H9 (cell line): ENCODE results near the gene CORO7. TPM values are rescaled to one million over a fixed set of nuclear protein-coding genes. Genes with fewer than 3 reads are reported as not detected.

Source experiments
- DNase-seq: peaks from one replicate; pipeline ENCODE4 v3.0.0-alpha.2; 2017
- H2AFZ ChIP-seq: one replicate; pipeline ENCODE4 v1.6.1; 2013; ENCODE audit warnings: mild to moderate bottlenecking, low read length, control low read depth, moderate library complexity
- H2AK5ac ChIP-seq: 2 replicates; pipeline ENCODE4 v1.6.1; 2013; ENCODE audit warnings: low read length, control low read depth, mixed read lengths; ENCODE audit not compliant: insufficient read length
- H2BK120ac ChIP-seq: one replicate; pipeline ENCODE4 v1.6.1; 2013; ENCODE audit warnings: low read depth, mild to moderate bottlenecking, low read length, control low read depth, inconsistent platforms; ENCODE audit not compliant: poor library complexity, severe bottlenecking
- H2BK12ac ChIP-seq: 2 replicates; pipeline ENCODE4 v1.6.1; 2013; ENCODE audit warnings: low read length, control low read depth, mixed read lengths, low read depth; ENCODE audit not compliant: insufficient read length
- H2BK15ac ChIP-seq: 2 replicates; pipeline ENCODE4 v1.6.1; 2013; ENCODE audit warnings: low read depth, low read length, control low read depth
- H2BK20ac ChIP-seq: one replicate; pipeline ENCODE4 v1.6.1; 2013; ENCODE audit warnings: low read depth, mild to moderate bottlenecking, low read length, control low read depth, inconsistent platforms; ENCODE audit not compliant: poor library complexity, severe bottlenecking
- H2BK5ac ChIP-seq: 2 replicates; pipeline ENCODE4 v1.6.1; 2013; ENCODE audit warnings: low read length, control low read depth, mixed read lengths; ENCODE audit not compliant: insufficient read length
- H3K14ac ChIP-seq: 2 replicates; pipeline ENCODE4 v1.6.1; 2013; ENCODE audit warnings: low read length, control low read depth; ENCODE audit not compliant: insufficient read depth
- H3K18ac ChIP-seq: 2 replicates; pipeline ENCODE4 v1.6.1; 2013; ENCODE audit warnings: low read depth, mild to moderate bottlenecking, mixed read lengths, low read length, control low read depth; ENCODE audit not compliant: insufficient read length
- H3K23ac ChIP-seq: 2 replicates; pipeline ENCODE4 v1.6.1; 2013; ENCODE audit warnings: low read length, control low read depth, mixed read lengths, low read depth; ENCODE audit not compliant: insufficient read length
- H3K23me2 ChIP-seq: 2 replicates; pipeline ENCODE4 v1.6.1; 2013; ENCODE audit warnings: low read depth, mild to moderate bottlenecking, mixed read lengths, low read length, control low read depth; ENCODE audit not compliant: insufficient read length, poor library complexity, severe bottlenecking
- H3K27ac ChIP-seq: 2 replicates; pipeline ENCODE4 v1.5.1; 2013; ENCODE audit warnings: low read length, control low read depth, mixed read lengths, low read depth; ENCODE audit not compliant: insufficient read length
- H3K27me3 ChIP-seq: 2 replicates; pipeline ENCODE4 v1.6.1; 2013; ENCODE audit warnings: low read length, control low read depth, inconsistent platforms; ENCODE audit not compliant: insufficient read depth
- H3K4ac ChIP-seq: 2 replicates; pipeline ENCODE4 v1.6.1; 2013; ENCODE audit warnings: low read depth, mild to moderate bottlenecking, control low read depth, inconsistent platforms, low read length, moderate library complexity
- H3K4me1 ChIP-seq: 2 replicates; pipeline ENCODE4 v1.6.1; 2013; ENCODE audit warnings: low read length, control low read depth, inconsistent platforms; ENCODE audit not compliant: insufficient read depth
- H3K4me2 ChIP-seq: 2 replicates; pipeline ENCODE4 v1.6.1; 2013; ENCODE audit warnings: low read length, control low read depth, mixed read lengths; ENCODE audit not compliant: insufficient read length, insufficient read depth
- H3K56ac ChIP-seq: 2 replicates; pipeline ENCODE4 v1.6.1; 2013; ENCODE audit warnings: low read depth, mild to moderate bottlenecking, mixed read lengths, low read length, control low read depth; ENCODE audit not compliant: insufficient read length
- H3K79me1 ChIP-seq: 2 replicates; pipeline ENCODE4 v1.6.1; 2013; ENCODE audit warnings: low read depth, mild to moderate bottlenecking, moderate library complexity, low read length, control low read depth, inconsistent platforms; ENCODE audit not compliant: insufficient read depth, poor library complexity, severe bottlenecking
- H3K79me2 ChIP-seq: 2 replicates; pipeline ENCODE4 v1.6.1; 2013; ENCODE audit warnings: low read length, control low read depth, inconsistent platforms; ENCODE audit not compliant: insufficient read depth
- H3K9ac ChIP-seq: 2 replicates; pipeline ENCODE4 v1.6.1; 2013; ENCODE audit warnings: low read length, control low read depth, mixed read lengths; ENCODE audit not compliant: insufficient read length; ENCODE audit errors: extremely low read depth
- H3K9me3 ChIP-seq: one replicate; pipeline ENCODE4 v1.6.1; 2013; ENCODE audit warnings: low read depth, low read length, inconsistent platforms; ENCODE audit not compliant: control insufficient read depth
- H3T11ph ChIP-seq: one replicate; pipeline ENCODE4 v1.6.1; 2013; ENCODE audit warnings: mild to moderate bottlenecking, low read length, control low read depth, inconsistent platforms
- H4K20me1 ChIP-seq: one replicate; pipeline ENCODE4 v1.6.1; 2013; ENCODE audit not compliant: control insufficient read depth, insufficient read length, insufficient read depth
- H4K5ac ChIP-seq: 2 replicates; pipeline ENCODE4 v1.6.1; 2013; ENCODE audit warnings: low read depth, mild to moderate bottlenecking, mixed read lengths, low read length, control low read depth; ENCODE audit not compliant: insufficient read length
- H4K8ac ChIP-seq: replicated peaks from 2 replicates; pipeline ENCODE4 v1.6.1; 2013; ENCODE audit warnings: low read length, control low read depth, mixed read lengths, low read depth; ENCODE audit not compliant: insufficient read length
- H4K91ac ChIP-seq: 2 replicates; pipeline ENCODE4 v1.6.1; 2013; ENCODE audit warnings: low read depth, mild to moderate bottlenecking, moderate library complexity, mixed read lengths, low read length, control low read depth; ENCODE audit not compliant: insufficient read length
- H3K27ac Mint-ChIP-seq, 3 experiments: 2 replicates in 2 of 3; 3 replicates in 1 of 3; pipeline ENCODE4 v1.8.0; 2020 to 2021; ENCODE audit warnings: mixed read lengths in 3 of 3, mild to moderate bottlenecking in 1 of 3, moderate library complexity in 1 of 3
- H3K27me3 Mint-ChIP-seq: 2 replicates; pipeline ENCODE4 v1.8.0; 2021; ENCODE audit warnings: low read depth, mild to moderate bottlenecking, moderate library complexity, mixed read lengths
- H3K36me3 Mint-ChIP-seq, 3 experiments: 2 replicates in 2 of 3; 3 replicates in 1 of 3; pipeline ENCODE4 v1.8.0; 2020 to 2021; ENCODE audit warnings: low read depth in 3 of 3, mixed read lengths in 3 of 3; ENCODE audit not compliant: insufficient read depth in 1 of 3
- H3K4me1 Mint-ChIP-seq, 2 experiments: 2 replicates each; pipeline ENCODE4 v1.8.0; 2020; ENCODE audit warnings: mixed read lengths in 2 of 2
- H3K4me3 Mint-ChIP-seq, 2 experiments: 2 replicates in 1 of 2; 3 replicates in 1 of 2; pipeline ENCODE4 v1.8.0; 2020 to 2021; ENCODE audit warnings: mild to moderate bottlenecking in 2 of 2, mixed read lengths in 2 of 2, moderate library complexity in 1 of 2
- H3K9me3 Mint-ChIP-seq, 2 experiments: 2 replicates in 1 of 2; 3 replicates in 1 of 2; pipeline ENCODE4 v1.8.0; 2020; ENCODE audit warnings: mild to moderate bottlenecking in 2 of 2, mixed read lengths in 2 of 2, moderate library complexity in 1 of 2
- CTCF ChIP-seq: fragments of 200-600 bp; sonication (generic); conservative IDR thresholded peaks from 3 replicates; pipeline ENCODE4 v1.8.0; 2021; ENCODE audit warnings: antibody characterized with exemption, mild to moderate bottlenecking
- WGBS: extraction: QIAGEN DNeasy Blood & Tissue Kit; methylation state at CpG from one replicate; pipeline ENCODE4 v1.1.7; 2013; ENCODE audit warnings: missing lambda C conversion rate, low lambda C conversion rate, mixed read lengths; ENCODE audit not compliant: insufficient read length; ENCODE audit errors: extremely low coverage; 5-methylcytosine and 5-hydroxymethylcytosine counted together
- total RNA-seq: library from RNA; stranded (reverse); gene quantifications from 2 replicates; pipeline ENCODE4 v1.2.1, GENCODE V29; 2021

CORO7 gene
- total RNA-seq, 1 experiment from 2014 or later = 38.4 TPM

- Histone ChIP-seq H3K27me3 (no peaks in the 10 kb centered on the region), H3K56ac (no peak overlapping the region), H3T11ph (no peak overlapping the region), H2BK12ac (no peak overlapping the region), H3K9ac (no peak overlapping the region), H3K4ac (no peak overlapping the region), H2BK20ac (no peak overlapping the region), H3K4me1 (no peaks in the 10 kb centered on the region), H4K5ac (no peak overlapping the region), H3K4me2 (no peak overlapping the region), H2AK5ac (no peak overlapping the region), H3K79me2 (no peaks in the 10 kb centered on the region), H4K20me1 (no peaks in the 10 kb centered on the region), H3K18ac (no peak overlapping the region), H3K14ac (no peak overlapping the region; the same call in 1 of the 2 replicates), H3K23me2 (peaks cover 4% of the 10 kb centered on the region), H2BK15ac (no peak overlapping the region), H3K79me1 (no peaks in the 10 kb centered on the region), H4K8ac (no peak overlapping the region), H2BK120ac (no peak overlapping the region), H2AFZ (no peak overlapping the region), H3K23ac (no peak overlapping the region), H4K91ac (no peak overlapping the region), H3K9me3 (no peaks in the 10 kb centered on the region), H2BK5ac (no peak overlapping the region), H3K27ac (no peak overlapping the region)
- WGBS = no CpG with 5 or more reads among the region's 11 CpGs
- Mint-ChIP-seq H3K4me3 (no peak overlapping the region), H3K27ac (no peak overlapping the region), H3K9me3 (no peaks in the 10 kb centered on the region; a peak in 1 of 5 replicates), H3K4me1 (0 out of 4 replicates have a peak, but pooled peaks cover 0 to 3% of the 10 kb centered on the region in 2 experiments), H3K36me3 (peaks cover 2 to 4% (median 2%) of the 10 kb centered on the region in 3 experiments; a peak in 2 of 7 replicates), H3K27me3 (no peaks in the 10 kb centered on the region)
- peak; percentile 68 for DNase-seq
- no peak for TF ChIP-seq CTCF
These were observed 55.8 kb downstream of the CORO7 start for GRCh38 chr16:4360538-4361021.
